NCI-H524 (cell line): ENCODE measurements around the gene GALNT1.
A peak's percentile ranks its signal among the peaks of the same experiment; 100 is the strongest.

ENCODE experiments used
- DNase-seq, 2 experiments: peaks; one replicate each; lab custom pipeline; 2025; lab: John Stamatoyannopoulos, UW

The GALNT1 gene

DNA sequence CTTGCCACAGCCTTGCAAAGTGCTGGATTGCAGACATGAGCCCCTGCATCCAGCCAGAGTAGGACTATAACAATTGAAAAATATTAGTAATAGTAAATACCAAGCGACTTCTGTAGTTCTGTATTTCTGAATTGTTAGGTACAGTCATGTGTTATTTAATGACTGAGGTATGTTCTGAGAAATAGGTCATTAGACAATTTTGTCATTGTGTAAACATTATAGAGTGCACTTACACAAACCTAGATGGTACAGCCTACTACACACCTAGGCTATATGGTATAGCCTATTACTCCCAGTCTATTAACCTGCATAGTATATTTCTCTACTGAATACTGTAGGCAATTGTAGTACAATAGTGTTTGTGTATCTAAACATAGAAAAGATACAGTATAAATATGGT lies 92.1 kb downstream of the GALNT1 start:
- no peak for DNase-seq

DNA sequence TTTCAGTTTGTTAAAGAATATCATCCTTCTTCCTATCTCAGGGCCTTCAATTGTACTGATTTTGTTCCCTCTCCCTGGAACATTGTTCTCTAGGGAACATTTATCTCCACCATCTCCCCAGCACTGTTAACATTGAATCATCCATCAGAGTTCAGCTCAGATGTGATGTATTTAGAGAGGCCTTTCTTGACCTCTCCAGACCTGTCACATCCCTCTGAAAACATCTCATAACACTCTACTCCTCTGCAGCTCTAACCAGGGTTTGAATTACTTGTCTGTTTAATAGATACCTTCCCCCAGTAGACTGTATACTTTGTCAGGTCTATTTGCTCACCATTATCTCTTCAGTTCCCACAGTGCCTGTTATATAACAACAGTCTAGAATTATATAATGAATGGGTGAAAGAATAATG lies 98.6 kb downstream of the GALNT1 start:
- DNase-seq = no peak

DNA sequence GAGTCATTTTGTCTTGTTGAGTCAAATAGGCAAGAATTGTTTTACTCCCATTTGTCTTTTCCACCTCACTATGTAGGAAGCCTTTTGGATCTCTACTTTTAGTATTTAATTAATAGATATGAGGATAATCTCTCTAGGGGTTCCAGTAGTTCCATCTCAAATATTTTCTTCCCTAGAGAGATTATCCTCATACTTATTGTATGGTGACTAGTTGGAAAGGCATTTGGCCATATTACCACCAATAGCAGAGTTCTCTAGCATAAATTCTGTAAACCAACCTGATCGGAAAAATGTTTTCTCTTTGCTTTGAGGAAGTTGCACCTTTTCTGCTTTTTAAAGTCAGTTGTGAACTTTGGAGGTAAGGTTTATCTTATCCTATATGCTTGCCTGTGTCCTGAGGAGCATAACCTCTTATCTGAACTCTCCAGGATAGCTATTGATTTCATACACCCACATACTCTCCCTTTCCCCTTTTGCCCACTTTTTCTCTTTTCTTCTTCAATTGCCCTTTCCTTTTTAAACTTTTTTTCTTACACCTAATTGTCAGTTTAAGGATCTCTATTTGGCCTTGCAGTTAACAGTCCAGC lies 100.8 kb downstream of the GALNT1 start:
- DNase-seq = no peak

DNA sequence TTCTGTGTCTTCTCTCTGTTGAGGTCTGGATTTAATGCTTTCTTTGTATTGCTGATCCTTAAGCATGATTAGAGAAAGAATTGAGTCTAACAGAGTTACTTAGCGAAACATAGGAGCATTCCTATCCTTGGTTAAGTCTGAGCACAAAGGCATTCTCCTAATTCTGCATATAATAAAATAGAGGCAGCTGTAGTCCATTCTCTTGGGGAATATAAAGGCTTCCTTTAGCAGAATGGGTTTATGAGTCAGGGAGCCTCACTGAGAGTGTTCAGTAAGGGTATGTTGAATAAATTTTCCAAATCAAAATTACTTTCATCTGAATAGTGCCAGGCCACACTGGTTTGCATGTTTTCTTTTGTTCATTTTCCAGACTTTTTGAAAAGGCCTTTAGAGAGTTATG lies 101.5 kb downstream of the GALNT1 start:
- DNase-seq = no peak

DNA sequence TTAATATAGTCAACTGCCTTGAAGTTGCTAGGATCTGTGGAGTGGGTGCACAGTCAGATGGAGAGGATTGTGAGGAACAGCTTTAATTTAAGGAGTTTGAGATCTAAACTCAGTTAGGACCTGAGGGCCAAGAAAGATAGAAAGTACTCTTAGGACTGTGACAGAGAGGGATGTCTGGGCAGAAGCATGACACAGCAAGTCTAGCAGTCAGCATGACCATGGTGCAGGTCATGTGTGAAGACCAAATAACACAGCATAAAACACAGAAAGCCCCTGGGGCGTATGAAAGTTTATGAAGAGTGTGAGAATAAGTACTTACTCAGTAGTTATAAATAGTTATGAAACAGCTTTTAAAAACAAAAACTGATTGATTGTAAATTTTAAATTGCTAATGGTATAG lies 107.2 kb downstream of the GALNT1 start:
- DNase-seq = no peak

DNA sequence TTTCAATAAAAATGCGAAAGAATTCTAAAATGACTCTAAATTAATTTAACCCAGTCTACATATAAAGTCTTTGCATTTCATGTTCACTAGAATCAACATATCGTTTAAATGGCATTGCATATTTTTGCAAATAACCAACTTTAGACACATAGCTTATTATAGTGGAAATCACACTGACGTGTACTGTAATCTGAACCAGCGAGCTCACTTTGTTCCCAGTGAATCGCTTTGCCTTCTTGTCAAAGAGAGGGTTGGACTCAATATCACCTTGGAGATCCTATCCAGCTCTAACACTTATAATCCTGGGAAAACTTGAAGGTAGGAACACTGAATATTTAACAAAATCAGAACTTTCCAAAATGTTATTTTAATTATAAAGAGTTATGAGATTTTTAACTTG lies 108.2 kb downstream of the GALNT1 start:
- no peak for DNase-seq

DNA sequence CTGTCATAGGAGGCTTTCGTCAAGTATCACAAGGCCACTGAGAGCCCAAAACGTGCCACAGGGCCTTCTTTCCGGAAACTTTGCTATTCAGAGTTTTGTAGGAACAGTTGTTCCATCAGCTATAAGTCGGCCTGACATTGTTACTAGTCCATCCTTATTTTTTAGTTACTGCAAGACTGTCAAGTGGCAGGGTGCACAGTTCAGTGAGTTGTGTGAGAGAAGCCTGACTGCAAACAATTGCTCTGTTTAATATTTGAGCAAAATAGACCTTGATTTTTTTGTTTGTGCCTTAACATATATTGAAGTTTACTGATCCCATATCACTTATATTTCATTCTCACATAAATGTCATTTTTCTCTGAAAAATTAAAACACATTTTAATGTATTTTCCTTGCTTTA lies 110.1 kb downstream of the GALNT1 start:
- DNase-seq = no peak

DNA sequence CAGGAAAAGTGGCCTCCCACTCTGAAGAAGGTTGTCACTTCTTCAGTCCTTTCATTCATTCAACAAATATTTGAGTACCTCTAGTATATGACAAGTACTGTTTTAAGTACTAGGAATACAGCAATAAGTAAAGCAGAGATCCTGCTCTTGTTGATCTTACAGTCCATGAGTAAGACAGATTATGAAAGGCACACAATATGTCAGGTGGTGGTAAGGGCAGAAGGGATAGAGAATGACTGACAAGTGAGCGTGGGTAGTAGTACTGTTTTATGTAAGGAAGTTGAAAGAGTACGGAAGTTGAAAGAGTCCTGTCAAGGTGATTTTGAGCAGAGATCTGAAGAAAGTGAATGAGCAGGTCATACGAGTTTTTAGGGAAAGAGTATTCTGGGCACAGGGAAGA lies 111.3 kb downstream of the GALNT1 start:
- no peak for DNase-seq

DNA sequence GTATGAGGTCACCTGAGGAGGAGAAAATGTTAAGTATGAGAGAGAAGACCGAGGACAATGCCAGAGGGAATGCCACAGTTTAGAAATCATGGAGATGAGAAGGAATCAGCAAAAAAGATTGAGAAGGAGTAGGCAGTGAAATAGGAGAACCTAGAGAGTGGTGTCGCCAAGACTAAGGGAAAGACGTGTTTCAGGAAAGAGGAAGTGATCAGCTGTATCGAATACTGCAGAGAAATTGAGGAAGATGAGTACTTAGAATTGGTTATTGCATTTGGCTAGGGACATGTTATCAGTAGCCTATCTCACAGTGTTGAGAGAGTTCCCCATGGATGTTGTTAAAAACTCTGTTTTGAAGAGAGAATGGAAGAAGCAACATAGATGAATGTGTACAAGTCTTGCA lies 112.3 kb downstream of the GALNT1 start:
- no peak for DNase-seq

DNA sequence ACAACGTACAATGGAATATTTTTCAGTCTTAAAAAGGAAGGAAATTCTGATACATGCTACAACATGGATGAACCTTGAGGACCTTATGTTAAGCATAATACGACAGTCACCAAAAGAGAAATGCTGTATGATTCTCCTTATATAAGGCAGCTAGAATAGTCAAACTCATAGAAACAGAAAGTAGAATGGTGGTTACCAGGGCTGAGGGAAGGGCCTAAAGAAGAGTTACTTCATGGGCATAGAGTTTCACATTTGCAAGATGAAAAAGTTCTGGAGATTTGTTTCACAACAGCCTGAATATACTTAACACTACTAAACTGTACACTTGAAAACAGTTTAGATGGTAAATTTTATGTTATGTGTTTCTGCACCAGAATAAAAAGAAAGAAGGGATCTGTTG lies 113.3 kb downstream of the GALNT1 start:
- no peak for DNase-seq

DNA sequence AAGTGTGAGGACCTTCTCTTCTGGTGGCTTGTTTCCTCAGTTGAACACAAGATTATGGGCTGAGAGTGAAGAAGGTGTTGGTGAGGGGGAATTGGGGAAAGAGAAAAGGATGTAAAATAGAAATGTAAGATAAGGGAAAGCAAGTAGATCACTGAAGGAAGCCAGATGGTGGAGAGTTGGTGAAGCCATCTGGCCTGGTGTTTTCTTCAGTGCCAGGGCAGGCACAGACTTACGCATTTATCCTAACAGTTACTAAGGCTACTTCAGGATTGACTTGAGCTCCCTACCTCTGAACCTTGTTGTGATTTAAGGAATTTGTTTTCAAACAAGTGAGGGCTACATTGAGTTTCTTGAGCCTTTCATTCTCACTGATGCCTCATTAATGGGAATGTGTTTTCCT lies 113.8 kb downstream of the GALNT1 start:
- peak; percentile 46 to 83 for DNase-seq

DNA sequence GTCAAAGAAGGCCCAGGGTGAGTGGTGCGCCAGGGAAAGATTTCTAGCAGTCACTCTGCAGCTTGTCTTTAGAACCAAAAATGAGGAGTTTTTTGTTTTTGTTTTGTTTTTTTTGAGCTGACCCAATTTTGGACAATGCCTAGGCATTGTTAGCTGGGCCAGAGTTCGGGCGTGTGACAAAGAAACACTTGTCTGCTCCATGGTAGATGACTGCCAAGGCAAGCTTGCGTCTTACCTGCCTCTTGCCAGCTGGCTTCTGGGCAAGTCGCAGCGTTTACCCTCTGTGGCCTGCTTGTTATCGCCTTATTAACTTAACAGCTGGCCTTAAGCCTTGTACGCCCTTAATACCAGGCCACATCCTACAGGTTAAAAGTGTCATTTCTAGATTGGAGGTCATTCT lies 114.3 kb downstream of the GALNT1 start:
- DNase-seq = peak; percentile 26 to 88

DNA sequence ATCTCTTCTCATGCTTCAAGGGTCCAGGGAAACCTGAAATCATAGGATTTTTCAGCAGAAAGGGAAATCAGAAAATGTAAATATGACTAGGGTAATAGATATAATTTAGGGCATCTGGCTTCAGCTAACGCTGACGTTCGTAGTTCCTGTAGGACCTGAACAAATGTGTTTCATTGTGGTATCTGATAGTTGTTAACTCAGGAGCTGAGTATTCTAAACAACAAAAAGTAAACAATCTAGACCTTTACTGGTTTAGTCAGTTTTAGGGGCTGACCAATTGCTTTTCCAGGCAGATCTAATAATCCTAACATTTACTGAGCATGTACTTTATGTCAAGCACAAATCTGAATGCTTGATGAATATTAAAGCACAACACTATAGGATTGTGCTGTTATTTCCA lies 114.8 kb downstream of the GALNT1 start:
- no peak for DNase-seq

DNA sequence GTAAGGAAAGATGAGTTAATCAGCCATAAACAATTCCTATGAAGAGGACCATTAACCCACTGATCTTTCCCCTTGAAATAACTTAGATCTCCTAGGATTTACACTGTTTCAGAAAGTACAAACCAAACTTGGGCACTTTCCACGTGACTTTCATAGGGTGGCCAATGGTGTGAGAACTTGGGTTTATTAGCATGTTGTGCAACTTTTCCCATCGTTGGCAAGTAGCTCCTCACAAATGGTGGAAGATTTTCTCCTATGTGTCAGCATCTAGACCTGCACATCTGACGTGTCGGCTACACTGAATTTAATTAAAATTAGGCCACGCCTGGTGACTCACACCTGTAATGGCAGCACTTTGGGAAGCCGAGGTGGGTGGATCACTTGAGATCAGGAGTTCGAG lies 116.3 kb downstream of the GALNT1 start:
- no peak for DNase-seq

DNA sequence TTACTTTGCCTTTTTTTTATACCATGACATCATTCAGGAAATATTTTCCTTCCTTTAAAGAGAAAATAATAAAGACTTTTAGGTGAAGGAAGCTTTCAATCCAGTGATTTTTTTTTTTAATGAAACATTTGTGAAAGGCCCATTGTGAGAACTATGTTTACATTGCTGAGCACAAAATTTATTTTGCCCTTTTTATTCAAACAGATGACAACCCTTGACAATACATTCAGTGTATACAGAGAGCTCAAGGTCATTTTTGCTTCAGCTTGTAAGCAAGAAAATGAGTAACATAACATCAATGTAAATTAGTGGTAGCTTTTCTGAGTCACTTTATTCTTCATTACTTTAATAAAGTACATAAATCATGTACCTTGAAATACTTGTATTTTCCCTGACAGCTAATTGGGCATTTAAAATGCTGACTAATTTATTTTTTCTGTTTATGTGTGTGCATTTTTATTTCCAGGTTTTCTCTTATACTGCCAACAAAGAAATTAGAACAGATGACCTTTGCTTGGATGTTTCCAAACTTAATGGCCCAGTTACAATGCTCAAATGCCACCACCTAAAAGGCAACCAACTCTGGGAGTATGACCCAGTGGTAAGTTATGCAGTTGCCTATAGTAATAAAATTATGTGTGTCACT lies 121.6 kb downstream of the GALNT1 start:
- DNase-seq = no peak

DNA sequence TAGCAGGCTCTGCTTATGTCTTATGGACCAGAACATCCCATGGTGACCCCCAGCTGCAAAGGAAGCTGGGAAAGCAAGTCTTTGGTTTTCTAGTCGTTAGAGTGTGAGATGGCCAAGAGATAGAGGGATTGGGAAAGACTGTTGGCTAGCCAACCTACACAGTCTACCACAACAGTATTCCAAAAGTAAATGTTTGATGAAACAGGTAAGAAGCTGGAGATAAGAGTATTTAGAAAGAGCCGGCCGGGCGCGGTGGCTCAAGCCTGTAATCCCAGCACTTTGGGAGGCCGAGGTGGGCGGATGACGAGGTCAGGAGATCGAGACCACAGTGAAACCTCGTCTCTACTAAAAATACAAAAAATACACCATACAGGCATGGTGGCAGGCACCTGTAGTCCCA lies 124.4 kb downstream of the GALNT1 start:
- DNase-seq = no peak

DNA sequence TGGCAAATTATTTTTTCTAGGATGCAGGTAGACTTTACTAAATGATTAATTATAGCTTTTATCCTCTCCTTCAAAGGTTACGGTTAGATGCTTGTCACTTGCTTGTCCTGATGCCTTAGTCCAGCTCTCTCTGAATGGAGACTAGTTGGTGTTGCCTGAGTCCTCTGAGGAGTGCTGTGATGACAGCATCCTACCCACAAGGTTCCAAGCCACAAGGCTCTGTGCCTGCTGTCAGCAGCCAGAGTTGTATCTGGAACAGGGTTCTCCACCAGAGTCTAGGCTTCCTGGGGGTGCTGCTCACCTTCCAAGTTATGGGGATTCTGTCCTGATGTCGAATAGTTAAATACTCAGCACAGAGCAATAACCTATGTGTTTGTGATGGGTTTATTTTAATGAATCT lies 125.7 kb downstream of the GALNT1 start:
- DNase-seq = no peak

DNA sequence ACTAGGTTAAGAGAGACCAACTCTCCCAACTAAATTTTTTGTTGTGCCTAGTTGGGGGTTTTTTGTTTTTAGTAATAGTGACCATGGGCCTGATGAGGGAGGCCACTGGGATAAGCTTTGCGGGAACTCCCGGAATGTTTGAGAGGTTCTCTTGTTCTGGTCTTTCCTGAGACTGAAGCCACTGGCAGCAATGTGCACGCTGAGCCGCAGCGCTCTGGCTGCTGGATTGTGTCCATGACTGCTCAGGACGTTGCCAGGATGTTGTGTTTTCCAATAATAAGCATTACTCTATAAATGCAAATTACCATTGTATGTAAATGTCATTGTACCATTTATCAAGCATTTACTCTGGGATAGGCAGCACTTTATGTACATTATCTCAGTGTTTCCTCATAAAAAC lies 126.1 kb downstream of the GALNT1 start:
- no peak for DNase-seq

DNA sequence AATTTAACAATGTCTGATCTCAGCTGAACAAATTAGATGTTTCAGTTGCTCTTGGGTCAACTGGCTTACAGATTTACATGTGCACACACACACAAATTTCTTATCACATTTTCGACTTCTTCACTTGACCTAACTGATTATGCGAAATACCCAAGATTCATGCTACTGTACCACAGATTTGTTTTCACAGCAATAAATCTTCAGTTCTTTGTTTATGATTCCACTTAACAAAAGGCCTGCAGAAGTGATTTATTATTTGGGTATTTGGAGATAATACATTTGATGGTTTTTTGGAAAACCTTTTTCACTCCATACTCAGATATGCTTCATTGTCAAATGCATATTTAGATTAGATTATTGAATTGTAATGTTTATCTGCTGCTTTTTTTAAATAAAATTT lies 129.0 kb downstream of the GALNT1 start:
- no peak for DNase-seq

DNA sequence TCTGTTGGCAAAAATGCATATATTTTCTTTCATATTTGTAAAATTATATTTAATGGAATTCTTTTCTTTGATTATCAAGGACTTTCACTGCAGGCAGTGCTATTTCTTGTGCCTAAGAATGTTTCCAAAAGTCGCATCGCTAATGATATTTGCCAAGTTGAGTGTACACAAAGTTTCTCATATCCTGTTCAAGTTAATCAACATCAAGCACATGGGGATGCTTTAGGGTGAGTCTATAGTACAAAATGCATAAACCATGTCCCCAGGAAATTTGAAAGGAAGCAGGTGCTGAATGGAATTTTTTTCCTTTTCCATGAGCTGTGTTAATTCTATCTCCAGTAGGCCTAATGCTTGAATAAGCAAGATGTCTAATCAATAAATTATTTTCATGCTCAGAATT lies 129.7 kb downstream of the GALNT1 start:
- no peak for DNase-seq

DNA sequence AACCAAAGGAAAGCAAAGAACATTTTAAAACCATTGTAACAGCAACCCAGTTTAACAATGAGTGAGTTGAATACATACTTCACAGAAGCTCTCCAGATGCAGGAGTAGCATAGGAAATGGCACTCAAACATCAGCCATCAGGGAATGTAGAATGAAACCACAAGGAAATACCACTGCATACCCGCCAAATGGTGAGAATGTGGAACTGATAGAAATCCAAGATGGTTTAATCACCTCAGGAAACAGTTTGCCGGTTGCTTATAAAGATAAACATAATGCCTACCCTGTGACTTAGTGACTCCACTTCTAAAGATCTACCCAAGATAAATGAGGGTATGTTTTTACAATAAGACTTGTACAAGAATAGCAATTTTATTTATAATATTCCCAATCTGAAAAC lies 132.0 kb downstream of the GALNT1 start:
- DNase-seq = no peak

DNA sequence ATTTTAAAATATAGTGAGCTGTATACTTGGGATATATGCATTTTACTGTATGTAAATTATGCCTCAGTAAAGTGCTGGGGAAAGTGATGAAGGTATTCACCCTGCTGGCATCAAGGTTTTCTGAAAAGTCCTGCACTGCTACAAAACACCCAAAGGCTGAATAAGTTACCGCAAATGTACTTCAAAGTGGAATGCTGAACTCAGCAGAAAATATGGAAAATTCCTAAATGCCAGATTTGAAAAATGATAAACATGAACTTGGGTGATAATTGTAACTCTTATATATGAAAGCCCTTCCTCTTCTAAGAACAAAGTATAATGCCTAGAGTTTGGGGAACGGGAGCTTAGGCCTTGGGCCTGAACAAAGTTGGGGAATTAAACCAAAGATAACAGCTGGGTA lies 133.0 kb downstream of the GALNT1 start:
- DNase-seq = no peak

DNA sequence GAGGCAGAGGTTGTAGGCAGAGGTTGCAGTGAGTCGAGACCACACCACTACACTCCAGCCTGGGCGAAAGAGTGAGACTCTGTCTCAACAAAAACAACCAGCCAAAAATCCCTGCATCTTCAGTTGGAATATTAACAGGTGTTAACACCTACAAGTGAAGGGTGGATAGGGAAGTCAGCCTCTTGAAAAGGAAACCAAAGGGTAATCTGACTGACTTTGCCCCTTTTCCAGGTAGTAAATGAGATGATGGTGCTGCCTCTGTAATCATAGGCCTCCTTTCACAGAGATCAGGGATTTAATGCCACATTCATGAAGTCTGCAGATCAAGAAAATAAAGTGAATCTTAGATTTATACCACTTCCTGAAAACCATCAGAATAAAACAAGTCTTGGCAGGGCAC lies 133.6 kb downstream of the GALNT1 start:
- no peak for DNase-seq

DNA sequence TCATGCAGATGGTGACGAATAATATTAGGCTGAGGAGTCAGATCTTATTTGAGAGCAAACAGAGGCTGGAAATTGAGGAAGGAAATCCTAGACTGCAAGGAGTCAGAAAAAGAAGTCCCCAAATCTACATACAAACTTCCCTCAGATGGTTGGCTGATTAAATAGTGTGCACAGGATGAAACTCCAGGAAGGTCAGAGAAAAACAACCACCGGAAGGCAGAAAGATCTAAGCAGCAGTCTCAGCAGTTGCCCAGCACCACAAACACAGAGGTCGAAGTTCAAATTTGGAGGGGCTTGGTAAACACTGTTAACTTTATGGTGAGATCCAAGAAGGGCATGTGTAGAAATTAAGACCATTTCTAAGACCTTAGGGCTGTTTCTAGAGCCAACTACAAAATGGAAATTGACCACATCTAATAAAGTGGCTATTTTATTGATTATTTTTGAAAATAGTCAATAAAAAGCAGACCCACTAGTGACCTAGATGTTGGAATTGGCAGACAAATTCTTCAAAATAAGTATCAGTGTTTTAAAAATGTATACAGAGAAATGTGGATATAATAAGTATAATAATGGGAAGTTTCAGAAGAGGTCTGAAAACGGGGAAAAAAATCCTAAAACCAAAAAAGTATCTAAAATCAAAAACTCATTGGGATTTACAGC lies 134.8 kb downstream of the GALNT1 start:
- DNase-seq = no peak
